GM20431 (cell line): ENCODE results near the gene IGSF9B.

Experiments used
- in situ Hi-C: fragments of 300-500 bp; cut with MseI, MboI; formaldehyde crosslinking; loops from one replicate; pipeline ENCODE4 v1.15.0; 2020; ENCODE audit warnings: low sequenced_read_pairs; ENCODE audit not compliant: unreplicated experiment

The IGSF9B gene

DNA sequence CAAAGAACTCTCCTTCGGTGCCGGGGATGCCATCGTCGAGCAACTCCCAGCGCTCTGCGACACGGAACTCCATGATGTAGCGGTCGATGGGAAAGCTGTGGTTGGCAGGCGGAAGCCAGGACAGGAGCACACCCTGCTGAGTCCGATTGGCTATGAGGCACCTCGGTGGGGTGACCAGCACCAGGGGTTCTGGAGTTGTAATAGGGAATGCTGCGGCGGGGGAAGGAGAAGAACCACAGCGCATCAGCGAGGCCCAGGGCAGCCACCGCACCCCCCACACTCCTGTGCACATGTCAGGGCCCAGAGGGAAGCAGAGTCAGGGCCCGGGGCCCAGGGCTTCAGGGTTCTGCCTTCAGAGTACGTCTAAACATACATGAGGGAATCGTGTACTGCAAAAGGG is 31.0 kb downstream of the IGSF9B start:
- in situ Hi-C loops, result no loop called here

DNA sequence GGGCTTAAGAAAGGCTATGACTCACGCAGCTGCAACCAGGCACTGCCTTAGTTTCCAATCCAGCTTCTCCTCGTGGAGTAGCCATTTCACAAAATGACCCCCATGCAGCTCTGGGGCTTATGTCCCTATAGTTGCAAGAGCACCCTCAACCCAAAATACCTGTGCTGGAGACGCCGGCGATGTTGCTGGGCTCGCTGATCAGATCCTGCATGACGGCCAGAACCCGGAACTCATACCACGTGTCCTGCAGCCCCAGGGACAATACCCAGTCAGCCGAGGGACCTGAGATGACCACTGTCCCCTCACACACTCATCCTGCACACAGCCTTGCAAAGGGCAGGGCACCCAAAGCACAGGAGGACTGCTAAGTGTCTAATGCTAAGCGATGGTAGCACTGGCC is 32.1 kb downstream of the IGSF9B start:
- in situ Hi-C loops, result no loop called here

DNA sequence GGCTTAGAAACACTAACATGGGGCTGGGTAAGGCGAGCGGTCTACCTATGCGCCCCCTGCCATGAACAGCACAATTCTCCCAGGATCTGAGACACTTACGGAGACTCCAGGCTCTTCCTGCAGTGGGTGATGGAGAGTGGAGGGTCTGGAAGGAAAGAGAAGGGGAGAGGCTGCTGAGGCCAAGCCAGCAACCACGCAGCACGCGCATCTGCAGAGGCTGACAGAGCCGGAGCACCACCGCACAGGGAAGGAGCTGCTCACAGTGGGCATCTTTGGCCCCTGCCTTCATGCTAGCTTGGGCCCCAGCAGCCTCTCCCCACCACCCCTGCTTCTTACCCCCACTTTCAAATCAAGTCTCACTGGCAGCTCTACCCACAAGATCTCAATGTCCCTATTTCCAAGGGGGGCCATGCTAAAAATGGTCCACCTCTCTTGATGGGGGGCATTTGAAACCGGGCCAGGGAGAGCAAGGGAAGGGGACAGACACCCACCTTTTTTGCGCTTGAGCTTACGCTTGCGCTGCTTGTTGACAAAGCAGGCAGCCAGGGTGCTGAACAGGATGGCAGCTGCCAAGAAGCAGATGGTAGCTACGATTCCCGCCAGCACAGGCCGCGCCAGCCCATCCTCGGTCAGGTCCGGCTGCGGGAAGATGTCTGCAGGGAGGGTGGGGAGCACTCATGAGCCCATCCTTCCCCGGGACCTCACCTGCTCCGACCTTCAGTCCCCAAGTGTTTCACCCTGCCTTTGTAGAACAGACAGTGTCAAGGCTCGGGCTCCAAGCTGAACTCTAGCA is 34.5 kb downstream of the IGSF9B start:
- in situ Hi-C loops, result no loop called here

DNA sequence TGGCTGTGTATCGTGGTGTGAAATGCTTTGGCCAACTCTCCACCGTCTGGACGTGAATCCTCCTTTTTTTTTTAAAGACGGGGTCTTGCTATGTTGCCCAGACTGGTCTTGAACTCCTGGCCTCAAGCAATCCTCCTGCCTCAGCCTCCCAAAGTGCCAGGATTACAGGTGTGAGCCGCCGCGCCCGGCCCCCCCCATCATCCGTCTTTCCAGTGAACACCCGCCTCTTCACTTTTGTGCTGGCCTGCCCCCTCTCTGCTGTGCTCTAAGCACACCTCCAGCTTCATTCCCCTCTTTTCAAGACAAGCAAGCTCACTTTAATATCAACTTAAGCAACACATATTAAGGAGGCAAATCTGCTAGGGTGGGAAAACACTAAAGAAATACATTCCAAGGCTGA is 35.3 kb downstream of the IGSF9B start:
- in situ Hi-C loops, result no loop called here

DNA sequence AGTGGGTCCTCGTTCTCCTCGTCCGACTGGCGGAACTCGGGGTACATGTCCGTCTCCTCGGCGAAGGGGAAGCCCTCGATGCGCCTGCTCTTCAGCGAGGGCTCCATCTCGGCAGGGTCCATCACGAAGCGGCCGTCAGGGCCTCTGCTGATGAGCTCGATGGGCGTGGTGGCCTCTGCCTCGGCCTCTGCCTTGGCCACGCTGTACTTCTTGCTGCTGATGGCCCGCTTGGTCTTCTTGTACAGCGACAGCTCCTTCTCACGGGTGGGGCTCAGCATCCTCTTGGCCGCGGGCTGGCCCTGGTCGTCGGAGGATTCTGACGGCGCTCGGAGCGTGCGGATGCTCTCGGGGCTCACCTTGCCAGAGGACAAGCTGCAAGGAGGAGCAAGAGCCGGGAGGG is 35.7 kb downstream of the IGSF9B start:
- in situ Hi-C loops, result no loop called here

DNA sequence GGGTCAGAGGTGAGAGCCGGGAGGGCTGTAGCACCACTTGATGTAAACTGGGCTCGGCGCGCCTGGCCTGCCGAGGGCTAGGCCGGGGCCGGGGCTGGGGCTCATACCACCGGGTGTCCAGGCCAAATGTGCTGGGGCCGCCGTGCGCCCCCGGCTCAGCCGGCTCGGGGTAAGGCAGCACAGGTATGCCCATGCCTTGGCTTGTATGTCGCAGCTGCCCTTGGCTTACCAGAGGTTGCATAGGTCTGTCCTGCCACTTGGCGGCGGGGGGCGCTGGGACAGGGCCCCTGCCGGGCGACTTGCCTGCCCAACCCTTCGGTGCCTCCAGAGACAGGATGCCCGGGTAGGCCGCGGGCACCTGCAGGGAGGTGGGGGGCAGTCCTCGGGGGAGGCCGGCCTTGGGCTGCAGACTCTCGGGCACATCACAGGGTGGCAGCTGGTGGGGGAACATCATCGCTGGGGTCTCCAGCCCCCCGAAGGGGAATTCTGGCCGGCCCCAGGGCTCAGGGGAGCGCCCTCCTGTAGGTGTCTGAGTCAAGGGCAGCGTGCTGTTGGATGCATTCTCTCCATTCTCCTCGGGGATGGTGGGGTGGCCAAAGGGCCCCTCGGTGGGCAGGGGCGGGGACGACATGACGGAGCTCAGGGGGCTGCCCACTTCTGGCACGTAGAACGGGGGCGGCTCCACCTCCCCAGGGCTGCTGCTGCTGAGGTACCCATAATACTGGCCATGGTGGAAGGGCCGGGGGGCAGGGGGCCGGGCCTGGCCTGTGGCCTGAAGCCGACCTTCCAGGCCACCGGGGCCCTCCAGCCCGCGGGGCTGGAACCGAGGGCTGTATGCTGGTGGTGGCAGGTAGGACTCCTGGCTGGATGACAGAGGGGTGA is 36.4 kb downstream of the IGSF9B start:
- in situ Hi-C loops, result no loop called here

DNA sequence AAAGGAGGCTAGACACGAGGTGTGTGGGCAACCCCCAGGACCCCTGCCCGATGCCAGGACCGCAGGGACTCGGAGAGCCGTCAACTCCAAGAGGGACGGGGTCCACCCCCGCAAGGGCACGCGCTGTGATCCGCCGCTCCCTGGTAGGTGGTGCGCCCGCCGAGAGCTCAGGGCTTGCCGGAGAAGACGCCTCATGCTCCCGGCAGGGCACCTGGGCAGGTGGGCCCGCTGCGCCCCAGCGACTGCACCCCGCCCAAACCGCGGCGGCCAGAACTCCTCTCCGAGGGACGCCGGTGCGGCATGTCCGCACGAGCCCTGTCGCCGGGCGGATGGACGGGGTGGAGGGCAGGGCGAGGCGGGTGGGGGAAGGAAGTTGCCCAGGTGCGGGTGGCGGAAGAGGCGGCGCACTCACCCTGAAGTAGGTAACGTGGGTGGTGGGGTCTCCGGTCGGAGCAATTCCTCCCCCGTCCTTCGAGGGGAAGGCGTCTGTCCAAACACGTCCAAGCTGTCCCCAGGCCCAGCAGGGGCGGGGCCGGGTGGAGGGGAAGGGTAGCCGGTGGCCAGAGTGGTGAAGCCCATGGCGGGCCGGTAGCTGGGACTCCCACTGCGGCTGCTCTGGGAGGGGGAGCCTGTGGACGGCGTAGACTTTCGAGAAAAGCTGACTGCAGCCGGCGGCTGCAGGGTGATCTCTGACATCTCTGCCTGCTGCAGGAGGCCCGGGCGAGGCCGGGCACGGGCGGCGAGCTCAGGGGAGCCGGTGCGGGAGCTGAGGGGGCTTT is 37.2 kb downstream of the IGSF9B start:
- in situ Hi-C loops, result no loop called here

DNA sequence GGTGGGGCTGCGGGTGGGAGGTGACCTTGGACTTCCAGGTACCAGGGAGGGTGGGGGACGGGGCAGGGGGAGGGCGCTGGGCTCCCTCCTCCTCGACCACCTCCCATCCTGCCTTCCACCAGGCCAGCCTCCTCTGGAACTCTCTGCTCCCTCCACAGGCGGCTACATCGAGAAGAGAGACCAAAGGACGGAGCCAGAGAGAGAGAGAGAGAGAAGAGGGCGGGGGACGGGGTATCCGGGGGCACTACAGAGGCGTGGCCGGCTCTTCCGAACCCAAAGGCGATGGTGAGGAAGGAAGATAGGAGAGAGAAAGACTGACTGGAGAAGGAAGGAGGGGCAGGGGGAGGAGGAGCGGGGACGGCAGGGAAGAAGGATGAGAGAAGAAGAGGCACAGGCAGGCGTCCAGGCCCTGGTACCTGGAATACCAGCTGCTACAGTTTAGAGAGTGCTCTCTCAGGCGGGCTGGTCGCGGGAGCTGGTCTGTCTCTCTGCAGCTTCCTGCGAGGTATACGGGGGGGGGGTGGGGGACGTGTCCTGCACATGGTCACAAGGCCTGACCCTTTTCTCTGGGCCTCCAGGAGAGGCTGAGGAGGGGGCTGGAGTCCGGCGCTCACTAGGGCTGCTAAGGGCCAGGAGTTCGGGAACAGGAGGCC is 38.0 kb downstream of the IGSF9B start:
- in situ Hi-C loops, result no loop called here

DNA sequence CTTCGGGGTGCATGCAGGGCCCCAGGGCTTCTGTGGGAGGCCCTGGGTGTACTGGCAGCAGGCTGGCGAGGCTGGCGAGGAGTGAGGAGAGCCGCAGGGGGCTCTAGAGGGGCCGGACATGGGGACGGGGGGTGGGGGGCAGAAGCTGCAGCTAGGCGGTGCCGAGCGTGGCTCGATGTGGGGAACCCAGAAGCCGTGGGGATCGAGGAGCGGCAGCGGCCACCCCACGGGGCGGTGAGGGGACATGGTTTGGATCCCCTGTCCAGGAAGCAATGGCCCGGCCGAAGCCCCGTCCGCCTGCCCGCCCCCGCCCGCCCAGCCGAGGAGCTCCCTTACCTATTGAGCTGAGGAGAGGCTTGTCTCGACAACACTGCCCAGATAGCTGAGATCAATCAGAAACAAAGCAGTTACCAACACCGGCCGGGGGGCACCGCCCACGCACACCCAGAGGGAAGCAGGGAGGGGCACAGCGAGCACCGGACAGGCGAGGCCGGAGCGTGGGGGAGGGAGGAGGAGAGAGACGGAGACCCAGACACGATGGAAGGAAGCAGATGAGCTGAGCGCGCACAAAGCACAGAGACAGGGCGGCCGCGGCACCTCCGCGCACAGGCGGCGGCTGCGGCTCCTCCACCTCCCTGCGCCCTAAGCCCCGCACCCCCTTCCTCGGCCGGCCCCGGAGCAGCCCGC is 38.7 kb downstream of the IGSF9B start:
- in situ Hi-C loops, result no loop called here

DNA sequence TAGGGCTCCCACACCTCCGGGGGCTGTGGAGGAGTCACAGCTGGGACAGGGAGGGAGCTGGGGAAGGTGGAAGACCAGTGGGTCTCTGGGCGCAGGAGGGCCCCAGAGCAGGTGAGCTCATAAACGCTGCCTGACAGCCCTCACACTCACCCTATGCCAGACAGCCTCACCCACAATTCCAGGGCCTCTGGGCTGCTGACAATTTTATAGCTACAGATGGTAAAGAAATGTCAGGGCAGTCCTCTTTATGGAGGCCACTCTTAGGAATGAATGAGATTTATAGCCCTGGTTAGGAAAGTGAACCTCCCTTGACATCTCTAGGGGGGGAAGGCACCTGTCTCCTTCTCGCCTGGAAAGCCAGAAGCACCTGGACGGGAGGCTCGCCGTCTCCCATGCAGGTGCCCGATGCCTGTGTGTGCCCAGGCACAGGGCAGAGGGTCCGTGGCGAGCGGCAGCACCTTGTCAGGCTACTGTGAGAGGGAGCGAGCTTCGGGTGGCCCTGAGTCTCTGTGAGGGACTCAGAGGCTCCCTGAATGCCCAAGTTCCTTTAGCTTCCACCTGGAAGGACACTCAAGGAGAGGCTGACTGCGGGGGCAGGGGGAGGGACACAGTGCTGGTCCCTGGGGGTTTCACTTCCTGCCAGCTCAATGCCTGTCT is 39.9 kb downstream of the IGSF9B start:
- in situ Hi-C loops, result no loop called here

DNA sequence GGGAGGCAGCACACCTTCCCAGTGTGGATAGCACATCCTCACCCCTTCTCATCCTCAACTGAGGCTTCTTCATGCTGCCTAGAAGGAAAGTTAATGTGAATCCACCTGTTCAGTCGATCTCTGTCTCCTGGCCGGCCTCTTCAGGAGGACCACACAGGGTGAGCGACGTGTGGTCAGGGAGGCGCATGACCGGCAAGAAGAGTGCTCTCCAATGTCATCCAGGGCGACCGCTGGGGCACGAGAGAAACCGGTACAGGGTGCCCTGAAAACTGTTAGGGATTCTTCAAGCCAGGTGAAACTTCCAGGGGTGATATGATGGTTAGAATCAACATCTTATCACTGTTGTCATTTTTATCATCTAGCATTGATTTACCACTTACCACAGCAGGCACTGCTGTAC is 43.0 kb downstream of the IGSF9B start:
- in situ Hi-C loops, result no loop called here

DNA sequence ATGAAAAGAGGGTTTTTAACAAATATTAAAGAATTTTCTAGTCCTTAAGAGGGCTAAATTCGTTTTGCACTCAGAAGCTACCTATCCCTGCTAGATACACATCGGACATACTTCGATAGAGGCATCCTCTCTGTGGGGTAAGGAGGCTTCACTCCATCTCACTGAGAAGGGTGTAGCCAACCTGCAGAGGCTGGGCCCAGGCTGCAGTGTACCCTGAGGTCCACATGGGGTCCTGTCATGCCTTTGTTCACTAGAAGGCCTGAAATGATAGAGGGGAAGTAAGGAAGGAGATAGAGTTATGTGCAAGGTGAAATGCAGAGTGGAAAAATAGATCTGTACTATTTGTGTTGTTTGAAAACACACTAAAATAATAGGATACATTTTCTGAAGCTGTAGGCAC is 45.6 kb downstream of the IGSF9B start:
- in situ Hi-C loops, result no loop called here

DNA sequence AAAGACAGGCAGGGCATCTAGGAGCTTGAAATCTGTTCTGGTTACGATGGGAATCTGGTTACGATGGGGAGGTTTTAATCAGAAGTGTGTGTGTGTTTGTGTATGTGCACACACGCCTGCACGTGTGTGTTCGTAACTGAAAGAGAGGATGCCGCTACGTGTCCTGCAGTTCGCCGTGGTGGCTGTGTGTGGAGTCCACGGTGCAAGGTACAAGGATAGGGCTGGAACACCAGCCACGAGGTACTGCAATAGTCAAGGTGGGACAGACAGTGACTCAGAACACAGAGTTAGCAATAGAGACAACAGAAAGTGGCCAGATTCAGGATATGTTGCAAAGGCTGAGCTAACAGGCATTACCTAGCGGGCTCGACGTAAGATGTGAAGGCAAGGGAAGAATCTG is 46.7 kb downstream of the IGSF9B start:
- in situ Hi-C loops, result no loop called here

DNA sequence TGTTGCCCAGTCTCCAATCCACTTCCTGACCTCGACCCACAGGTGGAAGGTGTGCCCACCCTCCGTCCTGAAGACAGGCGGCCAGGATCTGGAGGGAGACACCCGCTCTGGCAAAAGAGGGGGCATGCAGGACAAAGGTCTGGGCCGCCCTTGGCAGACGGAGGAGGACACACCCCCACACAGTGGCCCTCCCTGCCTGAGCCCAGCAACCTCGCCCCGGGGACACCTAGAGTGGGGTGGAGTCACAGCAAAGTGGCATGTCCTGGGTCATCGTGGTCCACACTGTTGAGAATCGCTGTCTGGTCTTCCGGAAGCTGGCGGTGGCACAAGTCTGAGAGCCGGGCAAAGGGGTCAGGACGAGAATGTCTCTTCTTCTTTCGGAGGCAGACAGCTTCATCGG is 47.9 kb downstream of the IGSF9B start:
- in situ Hi-C loops, result no loop called here

DNA sequence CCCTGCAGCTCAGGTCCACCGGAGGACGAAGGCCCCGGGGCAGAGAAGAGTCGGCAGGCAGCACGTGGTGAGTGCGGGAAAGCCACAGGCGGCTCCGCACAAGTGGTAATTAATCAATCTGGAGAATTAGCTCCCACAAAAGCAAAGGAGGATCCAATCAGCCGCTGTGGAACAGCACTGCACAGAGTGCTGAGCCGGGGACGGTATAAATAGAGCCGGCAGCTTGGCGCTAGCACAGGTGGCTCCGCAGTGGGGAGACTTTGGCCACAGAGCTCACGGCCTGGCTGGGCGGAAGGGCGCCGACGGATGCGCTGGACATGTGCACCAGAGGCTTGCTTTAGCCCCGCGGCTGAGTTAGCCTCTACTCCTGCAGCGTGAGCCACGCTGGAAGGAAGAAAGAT is 48.9 kb downstream of the IGSF9B start:
- in situ Hi-C loops, result no loop called here

DNA sequence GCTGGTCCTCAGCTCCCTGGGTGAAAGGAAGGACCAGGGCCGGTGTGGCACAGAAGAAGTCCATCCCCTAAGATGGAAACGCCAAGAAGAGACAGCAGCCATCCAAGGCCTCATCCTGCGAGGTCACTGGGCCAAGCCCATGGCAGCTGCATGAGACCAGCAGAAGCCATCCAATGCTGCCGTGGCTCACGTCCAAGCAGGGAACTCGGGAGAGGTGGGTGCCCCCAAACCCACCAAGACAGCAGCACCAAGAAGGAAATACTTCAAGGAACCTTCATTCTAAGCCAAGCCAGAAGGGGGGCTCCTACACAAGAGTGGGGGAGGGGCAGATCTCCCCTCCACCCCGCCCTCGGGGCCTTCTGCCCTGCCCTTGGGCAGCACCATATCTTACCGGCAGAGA is 49.6 kb downstream of the IGSF9B start:
- in situ Hi-C loops, result no loop called here

DNA sequence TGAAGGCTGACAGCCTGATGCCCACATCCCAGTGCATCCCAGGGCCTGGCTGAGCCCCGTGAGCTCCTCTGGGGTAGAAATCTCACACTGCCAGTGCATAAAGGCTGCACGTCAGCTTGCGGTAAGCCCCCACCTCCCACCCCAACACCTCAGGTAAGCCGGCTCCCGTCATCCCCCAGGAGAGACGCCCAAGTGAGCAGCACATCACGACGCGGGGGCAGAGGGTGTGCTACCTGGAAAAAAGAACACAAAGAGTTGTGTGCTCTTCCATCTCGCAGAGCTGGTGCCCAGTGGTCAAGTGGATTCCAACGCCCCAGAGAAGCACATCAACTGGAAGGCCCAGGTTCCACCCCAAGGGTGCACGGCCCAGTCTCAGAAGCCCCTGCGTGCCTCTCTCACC is 50.0 kb downstream of the IGSF9B start:
- in situ Hi-C loops, result no loop called here

DNA sequence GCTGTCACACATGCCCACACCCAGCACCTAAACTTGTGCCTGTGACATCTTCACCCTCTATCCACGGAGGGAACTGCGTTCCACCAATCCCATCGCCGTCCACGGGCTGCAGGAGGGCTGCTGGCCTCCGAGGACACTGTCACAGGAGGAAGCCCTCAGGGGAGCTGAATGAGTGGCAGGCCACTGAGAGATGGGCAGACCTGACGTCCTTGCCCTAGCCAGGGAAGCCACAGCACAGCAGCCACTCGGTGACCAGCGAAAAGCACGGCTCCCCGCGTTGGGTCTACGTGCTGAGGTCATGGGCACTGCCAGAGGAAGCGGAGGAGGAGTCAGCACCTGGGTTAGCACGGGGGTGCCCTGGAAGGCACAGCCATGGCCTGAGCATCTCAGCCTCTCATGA is 50.5 kb downstream of the IGSF9B start:
- in situ Hi-C loops, result no loop called here

DNA sequence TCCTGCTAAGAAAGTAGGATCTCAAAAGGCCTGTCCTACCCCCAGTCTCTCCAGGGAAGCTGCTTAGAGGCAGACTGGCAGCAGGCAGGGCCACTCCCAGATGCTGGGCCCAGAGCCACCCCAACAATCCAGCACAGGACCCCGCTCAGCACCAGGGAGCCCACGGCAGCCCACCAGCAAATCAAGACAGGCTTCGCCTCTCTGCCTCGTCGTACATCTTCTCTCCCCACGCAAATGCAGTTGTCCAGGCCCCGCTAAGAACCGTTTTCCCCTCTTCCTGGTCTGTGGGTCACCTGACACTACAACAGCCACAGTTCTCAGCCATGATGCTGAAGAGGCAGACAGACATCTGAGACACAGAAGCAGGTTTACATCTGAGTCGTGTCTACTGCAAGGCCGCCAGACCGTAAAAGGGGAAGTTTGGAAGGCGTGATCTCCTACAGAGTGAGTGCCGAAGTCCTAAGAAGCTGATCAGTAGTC is 51.1 kb downstream of the IGSF9B start:
- in situ Hi-C loops, result no loop called here
